DMS114 treated with DMSO at 0.1 percent for 48 hours (cell line): ENCODE data around the gene METTL17.
"Not testable (repeated sequence)": the region's sequence is repeated elsewhere in the genome, so short reads cannot be mapped to it uniquely, and the experiment has no call there.

Experiments used
- DNase-seq: peaks from one replicate; lab custom pipeline; 2025; ENCODE audit not compliant: unreplicated experiment; lab: John Stamatoyannopoulos, UW

Gene METTL17

DNA sequence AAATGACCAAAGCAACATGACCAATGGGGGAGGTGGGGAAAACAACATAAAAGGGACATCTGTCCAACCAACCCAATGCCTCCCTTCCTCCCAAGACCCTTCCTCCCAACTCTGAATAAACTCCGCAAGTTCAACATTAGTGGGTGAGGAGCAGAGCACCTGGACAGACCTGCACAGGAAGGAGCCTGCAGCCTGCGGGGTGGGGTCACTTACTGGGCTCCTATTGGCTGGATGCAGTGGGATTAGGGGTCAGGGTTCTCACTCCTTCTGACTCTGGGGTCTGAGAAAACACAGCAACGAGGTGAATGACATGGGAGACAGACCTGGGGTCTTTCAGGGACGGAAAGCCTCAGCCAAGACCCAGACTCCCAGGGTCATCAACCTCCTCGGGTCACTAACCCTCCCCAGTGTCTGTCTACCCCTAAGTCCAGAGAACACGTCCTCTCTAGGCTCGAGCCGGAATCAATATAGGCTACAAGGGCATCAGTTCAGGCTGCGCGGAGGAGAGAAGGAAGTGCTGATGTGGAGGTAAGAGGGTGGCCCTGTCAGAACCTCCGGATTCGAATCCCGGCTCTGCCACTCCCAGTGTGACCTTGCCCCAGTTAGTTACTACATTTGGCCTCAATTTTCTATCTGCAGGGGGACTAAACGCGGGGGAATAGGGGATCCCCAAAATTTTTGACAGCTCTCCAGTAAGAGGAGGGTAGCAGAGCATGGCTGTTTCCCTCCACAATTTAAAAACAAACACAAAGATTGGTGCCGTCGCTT, 34.2 kb downstream of the METTL17 start:
- DNase-seq: no peak

DNA sequence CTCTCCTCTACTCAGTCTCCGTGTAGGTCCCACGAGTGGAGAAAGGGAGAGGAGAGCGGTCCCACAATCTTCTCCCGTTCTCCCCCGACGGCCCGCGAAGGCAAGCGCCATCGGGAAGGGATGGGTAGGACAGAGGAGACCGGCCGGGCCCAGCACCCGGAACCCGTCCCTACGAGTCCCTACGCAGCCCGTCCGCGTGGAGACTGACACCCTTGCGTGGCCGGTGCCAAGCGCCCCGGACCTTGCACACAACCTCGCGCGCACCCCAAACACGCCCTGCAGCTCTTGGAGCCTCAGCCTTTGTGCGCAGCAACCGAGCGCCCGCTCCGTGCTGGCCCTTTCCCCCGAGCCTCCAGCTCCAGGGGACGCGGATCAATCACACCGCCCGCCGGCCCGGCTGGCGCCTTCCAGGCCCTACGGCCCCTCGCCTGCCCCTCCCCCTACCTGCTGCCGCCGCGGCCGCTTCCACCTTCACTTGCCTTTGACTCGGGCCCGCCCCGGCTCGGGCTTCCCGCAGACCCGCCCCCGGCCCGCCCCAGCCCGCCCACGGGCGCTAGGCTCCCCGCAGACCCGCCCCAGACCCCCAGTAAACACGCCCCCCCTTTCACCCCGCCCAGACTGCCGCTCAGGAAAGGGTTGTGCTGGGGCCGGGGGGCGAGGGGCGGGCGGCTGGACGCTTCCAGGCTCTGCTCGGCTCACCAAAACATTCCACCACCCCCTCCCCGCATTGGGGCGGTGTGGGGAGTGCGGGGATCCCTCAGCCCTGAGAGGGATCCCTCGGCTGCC, 35.0 kb downstream of the METTL17 start, which contains the start of gene NDRG2:
TSS of gene NDRG2 (minus strand) at position 477 of the 786 bp plus-strand sequence. CDS start 1,746 bp downstream, outside the sequence.
- no peak for DNase-seq

DNA sequence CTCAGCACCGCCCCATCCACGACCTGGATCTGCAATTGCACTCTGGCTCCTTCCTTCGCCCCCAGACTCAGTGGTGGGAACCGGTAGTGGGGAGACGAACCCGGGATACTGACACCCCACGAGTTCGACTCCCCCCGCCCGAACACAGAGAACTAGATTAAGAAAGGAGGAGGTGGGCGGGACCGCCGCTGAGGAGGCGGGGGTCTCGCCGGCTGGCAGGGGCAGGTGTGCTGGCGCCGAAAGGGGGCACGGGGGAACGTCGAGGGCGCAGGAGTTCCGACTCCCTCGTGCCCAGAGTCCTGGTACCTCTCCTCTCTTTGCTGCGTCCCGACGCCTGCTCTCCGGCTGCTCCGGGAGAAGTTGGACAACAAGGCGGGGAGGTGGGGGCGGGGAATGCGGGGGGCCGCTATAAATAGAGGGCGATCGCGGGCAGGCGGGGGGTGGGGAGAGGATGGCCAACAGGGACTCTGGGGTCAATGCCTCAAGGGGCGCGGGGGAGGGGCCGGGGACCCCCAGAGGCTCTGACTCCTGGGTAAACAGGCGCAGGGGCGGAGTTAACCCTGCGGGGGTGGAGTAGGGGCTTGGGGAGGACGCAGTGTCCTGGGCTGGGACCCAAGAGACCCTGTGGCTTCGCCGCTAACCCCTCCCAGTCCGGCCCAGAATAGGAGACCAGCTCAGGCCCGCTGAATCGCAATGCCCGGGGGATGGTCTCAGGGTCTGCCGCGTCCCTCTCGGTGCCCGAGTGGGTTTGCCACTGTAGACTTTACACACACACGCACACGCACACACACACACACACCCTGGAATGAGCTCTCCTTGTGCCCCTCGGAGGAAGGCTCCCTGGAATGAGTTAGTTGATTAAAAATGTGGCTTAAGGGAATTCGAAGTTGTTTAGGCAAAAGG, 35.8 kb downstream of the METTL17 start:
- DNase-seq: no peak

DNA sequence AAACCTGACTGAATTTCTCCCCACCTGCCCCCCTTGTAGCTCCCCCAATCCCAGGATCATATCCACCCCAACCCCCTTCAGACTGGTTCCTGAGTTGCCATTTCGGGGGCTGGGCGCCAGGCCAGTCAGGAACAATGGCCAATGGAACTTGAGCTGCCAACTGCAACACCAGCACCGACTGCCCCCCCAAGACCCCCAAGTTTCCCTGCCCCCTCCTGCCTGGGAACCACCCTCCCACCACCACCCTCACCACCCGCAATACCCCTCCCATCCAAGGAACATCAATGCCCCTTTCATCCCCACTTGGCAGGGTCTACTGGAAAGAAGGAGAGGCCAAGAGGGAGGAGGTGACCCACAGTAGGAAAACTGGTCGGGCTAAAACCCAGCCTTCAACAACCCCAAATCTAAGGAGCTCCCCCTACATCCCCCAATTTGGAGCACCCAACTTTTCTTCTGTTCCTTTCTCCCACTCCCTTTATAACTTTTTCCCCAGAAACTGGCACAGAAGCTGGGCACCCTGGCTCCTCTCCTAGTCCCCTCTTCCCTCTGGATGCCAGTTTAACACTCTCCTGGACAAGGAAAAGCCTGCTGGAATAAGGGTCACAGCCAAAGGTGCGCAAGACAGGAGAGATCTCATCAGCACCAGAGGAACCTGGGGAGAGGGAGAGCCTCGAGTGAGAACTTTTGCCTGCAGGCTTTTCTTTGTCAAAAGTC, 36.7 kb downstream of the METTL17 start:
- no peak for DNase-seq

DNA sequence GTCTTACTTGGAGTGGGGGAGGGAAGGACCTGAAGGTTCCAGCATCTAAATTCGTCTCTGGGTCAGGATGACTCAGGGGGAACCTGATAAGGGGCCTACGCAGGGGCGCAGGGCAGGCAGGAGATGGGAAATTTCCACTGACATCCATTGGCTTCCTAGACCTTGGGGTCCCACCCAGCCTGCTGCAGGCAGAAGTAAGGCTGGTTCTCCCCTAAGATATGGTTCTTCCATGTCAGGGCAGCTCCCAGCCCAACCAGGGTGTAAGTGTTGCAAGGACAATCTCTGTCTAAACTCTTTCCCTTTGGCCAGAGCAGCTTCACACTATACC, 37.2 kb downstream of the METTL17 start:
- no peak for DNase-seq

DNA sequence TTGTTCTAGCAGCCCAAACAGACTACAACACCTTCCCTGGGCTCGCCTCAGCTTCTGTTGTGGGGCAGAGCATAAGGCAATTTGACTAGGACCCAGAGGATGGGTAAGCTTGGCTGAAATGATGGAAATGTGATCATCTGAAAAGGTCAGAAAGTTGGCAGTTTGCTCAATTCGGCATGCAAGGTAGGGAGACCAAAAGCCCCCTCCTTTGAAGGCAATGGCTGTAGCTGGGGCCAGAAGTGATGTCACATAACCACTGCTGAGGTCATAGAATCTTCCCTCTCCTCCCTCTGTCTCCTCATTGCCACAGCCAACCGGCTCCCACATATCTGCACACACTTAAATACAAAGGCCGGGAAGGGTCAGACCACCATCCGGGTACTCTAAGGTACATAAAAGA, 40.1 kb downstream of the METTL17 start, which contains the start of gene TPPP2:
TSS of gene TPPP2 (plus strand) at position 301 of the 400 bp plus-strand sequence. CDS start 365 bp downstream, outside the sequence.
- no peak for DNase-seq

DNA sequence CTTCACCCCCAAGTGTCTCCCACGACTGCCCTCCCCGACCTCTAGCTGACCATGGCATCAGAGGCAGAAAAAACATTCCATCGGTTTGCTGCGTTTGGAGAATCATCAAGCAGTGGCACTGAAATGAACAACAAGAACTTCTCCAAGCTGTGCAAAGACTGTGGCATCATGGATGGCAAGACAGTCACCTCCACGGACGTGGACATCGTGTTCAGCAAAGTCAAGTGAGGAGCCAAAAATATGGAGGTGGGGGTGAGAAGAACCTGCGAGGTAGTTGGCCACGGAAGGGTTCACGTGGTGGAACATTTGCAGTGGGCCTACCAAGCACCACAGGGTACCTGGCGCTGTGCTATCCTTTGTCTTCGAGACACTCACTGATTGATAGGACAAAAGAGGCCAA, 40.8 kb downstream of the METTL17 start:
- no peak for DNase-seq

DNA sequence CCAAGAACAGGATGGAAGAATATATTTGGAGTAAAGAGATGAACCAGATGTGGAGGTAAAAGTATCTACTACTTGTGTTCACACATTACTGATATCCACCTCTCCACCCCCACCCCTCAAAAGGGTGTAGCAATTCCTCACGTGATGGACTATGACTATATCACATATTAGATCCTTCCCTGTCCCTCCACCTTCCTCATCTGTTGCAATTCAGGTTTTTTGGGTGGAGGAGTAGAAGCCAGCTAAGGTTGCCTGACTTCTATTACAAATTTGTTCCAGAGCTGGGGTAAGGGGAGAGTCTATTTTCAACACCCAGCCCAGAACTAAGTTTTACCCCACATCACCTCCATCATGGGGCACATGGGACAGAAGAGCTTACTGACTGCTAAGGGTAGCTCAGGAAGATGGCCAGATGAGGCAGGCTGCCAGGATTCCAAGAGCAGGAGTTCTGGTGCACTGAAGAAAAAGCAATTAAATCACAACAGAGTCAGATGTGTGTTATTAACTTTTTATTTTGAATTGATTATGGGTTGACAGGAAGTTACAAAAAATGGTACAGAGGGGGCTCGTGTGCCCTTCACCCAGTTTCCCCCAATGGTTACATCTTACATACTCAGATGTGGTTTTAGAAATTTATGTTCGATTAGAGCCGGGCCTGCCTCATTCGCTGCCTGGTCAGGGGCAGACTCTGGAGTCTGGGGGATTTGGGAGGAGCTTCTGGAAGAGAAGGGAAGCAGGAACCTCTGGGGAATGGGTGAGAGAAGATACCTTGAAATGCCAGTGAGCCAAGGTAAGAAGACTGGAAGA, 42.7 kb downstream of the METTL17 start:
- DNase-seq: no peak

DNA sequence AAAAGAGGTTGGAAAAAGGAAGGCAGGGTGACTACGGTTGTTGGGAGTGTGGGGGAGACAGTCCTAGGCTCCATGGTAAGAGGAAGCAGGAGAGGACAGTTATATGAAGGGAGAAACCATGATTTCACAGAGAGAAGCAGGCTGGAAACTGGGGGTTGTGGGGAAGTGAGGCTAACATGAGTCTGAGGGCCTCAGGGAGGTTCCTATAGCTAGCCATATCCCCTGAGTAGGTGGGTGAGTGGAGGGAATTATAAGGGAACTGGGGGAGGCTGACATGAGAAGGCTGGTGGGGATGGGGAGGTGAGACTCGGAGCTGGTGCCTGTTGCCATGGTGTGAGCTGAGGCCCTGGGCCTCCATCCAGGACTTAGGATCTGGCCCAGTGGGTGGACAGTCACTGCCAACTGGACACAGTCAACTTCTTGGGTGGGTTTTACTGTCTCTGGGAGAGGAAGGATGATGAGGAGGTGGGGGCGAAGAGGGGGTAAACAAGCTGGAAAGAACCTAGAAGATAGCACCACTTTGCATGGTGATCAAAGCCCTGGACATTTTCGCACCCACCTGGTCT, 43.4 kb downstream of the METTL17 start:
- DNase-seq: no peak

DNA sequence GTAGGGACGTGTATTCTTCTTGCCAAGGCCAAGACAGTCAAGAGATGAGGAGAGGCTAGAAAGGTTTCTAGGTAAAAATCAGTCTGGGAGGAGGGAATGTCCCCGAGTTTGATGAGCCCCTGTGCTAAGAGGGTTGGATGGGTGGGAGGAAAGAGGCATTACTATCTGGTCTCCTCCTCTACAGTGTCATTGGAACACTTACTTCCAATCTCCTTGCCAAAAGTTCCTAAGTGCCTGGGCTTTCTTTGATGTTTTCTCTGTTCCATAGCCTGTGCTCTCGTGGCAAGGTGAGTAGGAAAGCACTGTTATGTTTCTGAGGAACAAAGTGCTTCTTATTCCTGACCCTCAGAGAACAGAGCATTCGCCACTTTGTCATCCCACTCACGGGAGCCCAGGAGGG, 44.9 kb downstream of the METTL17 start, which contains the start of gene RNASE13:
TSS of gene RNASE13 (minus strand) at position 101 of the 400 bp plus-strand sequence. CDS start 519 bp downstream, outside the sequence.
- DNase-seq: no peak

DNA sequence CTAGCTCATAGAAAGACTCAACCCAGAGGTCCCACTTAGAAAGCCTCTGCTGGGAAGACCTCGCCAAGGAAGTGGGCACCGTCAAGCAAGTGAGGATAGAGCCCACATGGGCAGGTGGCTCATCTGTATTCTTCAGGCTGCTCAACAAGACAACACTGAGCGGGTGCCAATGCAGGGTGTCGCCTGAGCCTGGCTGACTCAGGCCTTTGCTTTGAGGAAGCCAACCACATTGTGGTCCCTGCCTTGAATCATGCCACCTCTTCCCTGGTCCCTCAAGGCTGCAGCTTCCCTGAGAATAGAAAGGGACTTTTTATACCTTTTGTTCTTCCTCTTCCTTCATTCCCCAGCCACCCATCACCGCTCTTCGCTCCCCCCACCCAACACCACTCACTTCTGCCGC, 47.0 kb downstream of the METTL17 start:
- no peak for DNase-seq

DNA sequence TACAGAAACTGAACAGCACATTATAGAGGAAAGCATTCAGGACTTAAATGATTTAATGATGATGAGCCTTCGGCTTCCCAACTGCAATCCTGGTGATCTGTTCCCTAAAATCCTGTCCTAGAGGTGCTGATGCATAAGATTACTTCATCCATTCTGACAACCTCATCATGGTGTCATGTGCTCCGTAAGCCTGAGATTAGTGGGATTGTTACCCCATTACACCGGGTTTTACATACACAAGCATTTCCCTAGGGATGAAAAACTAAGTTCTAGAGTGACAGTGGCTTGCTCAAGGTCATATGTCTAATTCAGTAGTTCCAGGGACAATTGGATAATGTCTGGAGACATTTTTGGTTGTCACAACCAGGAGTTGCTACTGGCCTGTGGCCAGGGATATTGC, 47.4 kb downstream of the METTL17 start:
- DNase-seq: no peak

DNA sequence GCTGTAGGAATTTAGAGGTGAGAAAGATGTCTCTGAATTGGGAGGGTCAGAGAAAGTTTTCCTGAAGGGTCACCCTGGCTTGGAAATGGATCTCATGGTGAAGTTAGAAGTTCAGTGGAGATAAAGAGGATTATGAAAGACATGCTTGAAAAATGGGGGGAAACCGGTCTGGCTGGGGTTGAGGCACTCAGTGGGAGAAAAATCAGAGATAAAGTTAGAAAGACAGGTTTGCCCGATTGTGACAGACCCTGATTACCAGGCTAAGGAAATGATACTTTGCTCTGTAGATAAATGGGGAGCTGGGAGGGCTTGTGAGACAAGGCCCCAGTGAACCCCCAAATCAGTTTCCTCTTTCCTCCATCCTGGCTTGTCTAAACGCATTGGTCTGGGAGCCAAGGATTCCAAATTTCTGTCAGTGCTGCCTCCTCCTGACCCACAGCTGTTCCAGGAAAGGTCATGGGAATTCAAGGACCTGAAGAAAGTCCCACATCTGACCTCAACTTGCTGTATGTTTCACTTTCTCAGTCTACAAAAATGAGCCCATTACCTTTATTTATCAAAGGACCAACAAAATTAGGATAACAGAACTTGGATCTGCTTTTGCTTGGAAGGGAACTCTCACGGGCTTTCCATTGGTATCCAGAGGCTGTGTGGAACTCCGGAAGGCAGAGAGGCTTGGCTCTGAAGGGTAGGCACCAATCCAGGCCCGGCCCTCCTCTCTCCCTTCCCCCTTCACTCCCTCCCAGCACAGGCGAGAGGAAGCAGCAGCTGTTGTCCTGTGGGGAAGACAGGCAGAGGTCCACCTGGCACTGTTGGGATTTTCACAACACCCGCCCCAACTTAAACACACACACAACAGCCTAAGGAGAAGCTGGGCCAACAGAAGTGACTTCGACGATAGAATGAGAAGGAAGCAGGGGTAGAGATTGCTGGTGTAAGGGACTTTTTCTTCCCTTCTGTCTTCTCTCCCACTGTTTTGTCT, 49.0 kb downstream of the METTL17 start:
- no peak for DNase-seq

DNA sequence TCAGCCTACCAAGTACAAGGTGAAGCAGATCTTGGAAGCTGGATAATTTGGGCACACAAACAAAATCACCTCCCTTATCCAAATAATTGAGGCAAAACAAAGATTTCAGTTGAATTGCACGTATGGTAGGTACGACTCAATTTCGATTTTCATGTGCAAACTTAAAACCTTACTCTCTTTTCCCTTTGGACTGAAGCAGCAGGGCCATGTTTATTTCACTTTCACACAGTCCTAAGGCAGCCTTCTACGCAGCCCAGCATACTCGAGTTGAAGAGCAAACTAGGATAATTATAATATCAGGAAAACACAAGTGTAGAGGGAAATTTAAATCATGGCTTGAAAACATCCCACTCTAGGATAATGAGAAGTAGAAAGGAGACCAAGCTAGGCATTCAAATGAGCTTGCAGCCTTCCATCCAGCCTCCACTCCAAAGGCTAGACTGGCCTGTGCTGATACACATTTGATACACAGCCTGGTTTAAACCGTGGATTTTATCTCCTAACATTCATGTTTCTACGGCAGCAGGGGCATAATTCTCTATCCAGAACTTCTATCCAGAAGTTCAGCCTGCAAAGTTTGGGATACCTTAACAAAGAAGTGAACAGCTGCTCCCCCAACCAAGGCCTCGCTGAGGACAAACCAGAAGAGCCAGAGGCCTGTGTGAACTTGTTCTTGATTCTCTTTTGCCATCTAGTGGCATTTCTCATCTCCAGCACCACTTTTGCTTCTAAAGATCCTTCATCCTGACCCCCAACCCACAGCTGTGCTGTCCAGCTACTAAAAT, 50.0 kb downstream of the METTL17 start:
- peak; percentile 74 for DNase-seq

DNA sequence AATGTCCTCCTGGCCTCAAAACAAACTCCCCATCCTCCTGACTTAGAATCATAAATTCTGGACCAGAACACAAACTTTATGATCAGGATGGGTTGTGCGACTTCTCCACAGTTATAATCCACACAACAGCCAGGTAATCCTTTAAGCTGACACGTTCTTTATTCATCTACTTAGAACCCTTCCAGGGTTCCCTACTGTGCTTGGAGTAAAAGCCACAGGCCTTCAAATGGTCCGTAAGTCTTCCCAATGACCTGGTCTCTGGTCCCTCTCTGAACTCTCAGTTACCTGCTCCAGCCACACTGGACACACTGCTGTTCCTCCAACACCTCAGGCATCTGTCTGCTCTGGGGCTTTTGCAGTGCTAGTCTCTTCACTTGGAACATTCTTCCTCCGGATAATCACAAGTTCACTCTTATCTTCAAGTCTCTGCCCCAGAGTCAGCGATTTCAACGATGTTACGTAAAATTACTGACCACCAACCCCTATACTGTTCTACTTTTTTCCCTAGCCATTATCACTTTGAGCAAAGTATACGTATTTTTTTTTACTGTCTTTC, 50.7 kb downstream of the METTL17 start:
- no peak for DNase-seq

DNA sequence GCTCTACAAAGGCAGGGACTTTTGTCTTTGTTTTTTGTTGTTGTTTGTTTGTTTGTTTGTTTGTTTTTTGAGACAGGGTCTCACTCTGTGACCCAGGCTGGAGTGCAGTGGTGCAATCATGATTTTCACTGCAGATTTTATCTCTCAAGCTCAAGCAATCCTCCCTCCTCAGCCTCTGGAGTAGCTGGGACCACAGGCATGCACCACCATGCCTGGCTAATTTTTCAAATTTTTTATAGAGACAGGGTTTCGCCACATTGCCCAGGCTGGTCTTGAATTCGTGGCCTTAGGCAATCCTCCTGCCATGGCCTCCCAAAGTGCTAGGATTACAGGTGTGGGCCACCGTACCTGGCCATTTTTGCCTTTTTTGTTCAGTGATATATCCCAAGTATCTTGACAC, 51.2 kb downstream of the METTL17 start:
- DNase-seq: not testable (repeated sequence)
